ENCODE measurements around the gene MAD1L1. TPM values are rescaled to one million over a fixed set of nuclear protein-coding genes. Genes with fewer than 3 reads are reported as not detected.

Gene MAD1L1
- total RNA-seq, 4 donors from 2014 or later: 18.4 to 39.1 (median 25.7) TPM

DNA sequence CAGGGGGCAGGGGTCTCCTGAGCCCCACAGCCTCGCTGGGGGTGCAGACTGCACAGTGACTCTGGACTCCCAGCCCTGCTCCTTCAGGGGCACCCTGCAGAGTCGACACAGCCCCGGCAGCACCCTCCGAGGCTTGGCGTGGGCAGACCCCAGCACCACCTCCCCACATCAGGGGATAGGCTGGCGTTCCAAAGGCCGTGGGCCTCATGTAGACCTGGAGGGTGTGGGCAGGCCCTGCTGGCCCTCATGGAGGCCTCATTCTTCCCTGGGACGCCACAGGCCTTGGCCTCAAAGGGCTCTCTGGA is 296.8 kb downstream of the MAD1L1 start:
- ATAC-seq (ENCODE audit: low FRiP score) (no peak), DNase-seq (ENCODE audit: low spot score) (no peak)
- TF ChIP-seq, protein P1, sequence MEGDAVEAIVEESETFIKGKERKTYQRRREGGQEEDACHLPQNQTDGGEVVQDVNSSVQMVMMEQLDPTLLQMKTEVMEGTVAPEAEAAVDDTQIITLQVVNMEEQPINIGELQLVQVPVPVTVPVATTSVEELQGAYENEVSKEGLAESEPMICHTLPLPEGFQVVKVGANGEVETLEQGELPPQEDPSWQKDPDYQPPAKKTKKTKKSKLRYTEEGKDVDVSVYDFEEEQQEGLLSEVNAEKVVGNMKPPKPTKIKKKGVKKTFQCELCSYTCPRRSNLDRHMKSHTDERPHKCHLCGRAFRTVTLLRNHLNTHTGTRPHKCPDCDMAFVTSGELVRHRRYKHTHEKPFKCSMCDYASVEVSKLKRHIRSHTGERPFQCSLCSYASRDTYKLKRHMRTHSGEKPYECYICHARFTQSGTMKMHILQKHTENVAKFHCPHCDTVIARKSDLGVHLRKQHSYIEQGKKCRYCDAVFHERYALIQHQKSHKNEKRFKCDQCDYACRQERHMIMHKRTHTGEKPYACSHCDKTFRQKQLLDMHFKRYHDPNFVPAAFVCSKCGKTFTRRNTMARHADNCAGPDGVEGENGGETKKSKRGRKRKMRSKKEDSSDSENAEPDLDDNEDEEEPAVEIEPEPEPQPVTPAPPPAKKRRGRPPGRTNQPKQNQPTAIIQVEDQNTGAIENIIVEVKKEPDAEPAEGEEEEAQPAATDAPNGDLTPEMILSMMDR (IDR thresholded peaks at IDR 0.05): no peak

DNA sequence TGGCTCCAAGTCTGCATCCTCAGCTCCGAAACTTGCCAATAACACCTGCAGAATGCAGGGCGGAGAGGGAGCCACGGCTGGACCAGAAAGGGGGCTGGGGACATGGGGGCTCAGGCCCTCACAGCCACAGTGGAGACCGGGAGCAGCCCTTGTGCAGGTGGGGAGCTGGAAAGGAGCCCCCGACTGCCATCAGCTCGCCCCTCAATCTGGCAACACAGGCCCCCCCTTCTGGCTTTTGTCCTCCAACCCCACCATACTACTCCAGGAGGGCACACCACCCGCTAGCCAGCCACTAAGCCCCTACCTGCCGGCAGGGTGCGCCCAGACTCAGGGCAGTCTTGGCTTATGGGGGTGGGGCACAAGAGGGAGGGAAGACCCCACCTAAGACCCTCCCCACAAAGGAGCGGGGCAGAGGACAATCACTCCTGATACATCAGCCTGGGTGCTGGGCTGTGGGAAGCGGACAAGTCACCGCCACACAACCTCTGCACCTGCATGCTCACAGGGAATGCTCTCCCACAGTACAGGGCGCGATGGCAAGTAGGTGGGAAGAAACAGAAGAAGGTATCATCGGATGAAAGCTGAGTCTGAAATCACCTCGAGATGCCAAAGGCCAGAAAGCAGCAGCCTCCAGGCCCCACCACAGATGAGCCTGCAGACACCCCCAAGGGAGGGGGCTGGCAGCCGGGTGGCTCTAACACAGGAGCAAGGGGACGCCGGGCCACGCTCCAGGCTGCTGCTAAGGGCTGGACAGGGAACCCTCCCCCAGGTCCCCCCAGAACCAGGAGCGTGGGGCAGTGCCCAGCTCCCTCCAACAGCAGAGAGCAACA is 297.4 kb downstream of the MAD1L1 start:
- ATAC-seq (ENCODE audit: low FRiP score) (no peak), DNase-seq (ENCODE audit: low spot score) (no peak)
- TF ChIP-seq, protein P1 (IDR thresholded peaks at IDR 0.05): no peak

DNA sequence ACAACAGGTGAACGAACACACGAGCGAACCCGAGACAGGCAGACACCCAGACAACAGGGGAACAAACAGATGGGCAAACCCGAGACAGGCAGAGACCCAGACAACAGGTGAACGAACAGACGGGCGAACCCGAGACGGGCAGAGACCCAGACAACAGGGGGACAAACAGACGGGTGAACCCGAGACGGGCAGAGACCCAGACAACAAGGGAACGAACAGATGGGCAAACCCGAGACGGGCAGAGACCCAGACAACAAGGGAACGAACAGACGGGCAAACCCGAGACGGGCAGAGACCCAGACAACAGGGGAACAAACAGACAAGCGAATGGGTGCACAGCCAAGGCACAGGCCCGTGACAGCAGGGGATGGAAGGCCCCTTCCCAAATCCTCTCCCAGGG is 298.0 kb downstream of the MAD1L1 start:
- no peak for ATAC-seq (ENCODE audit: low FRiP score)
- TF ChIP-seq, protein P1 (IDR thresholded peaks at IDR 0.05): no peak

DNA sequence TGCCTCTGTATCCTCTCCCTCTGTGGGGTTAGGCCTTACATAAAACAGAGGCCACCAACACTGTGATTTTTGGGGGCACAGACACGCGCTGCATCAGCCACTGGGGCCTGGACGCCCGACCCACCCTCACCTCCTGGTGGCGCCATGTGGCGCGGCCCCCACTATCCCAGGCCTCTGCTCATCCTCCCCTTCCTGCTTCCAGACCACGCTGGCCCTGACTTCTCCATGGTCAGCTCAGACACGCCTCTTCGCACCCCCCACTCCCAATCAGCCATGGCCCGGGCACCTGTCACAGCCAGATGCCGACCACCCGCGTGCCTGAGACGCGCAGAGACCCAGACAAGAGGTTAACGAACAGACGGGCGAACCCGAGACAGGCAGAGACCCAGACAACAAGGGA is 298.7 kb downstream of the MAD1L1 start:
- DNase-seq (ENCODE audit: low spot score) (no peak), ATAC-seq (ENCODE audit: low FRiP score) (no peak)
- TF ChIP-seq, protein P1 (IDR thresholded peaks at IDR 0.05): no peak

More for the DNA sequence above, 298.0 kb downstream of the MAD1L1 start:
- DNase-seq (ENCODE audit: low spot score): no peak

DNA sequence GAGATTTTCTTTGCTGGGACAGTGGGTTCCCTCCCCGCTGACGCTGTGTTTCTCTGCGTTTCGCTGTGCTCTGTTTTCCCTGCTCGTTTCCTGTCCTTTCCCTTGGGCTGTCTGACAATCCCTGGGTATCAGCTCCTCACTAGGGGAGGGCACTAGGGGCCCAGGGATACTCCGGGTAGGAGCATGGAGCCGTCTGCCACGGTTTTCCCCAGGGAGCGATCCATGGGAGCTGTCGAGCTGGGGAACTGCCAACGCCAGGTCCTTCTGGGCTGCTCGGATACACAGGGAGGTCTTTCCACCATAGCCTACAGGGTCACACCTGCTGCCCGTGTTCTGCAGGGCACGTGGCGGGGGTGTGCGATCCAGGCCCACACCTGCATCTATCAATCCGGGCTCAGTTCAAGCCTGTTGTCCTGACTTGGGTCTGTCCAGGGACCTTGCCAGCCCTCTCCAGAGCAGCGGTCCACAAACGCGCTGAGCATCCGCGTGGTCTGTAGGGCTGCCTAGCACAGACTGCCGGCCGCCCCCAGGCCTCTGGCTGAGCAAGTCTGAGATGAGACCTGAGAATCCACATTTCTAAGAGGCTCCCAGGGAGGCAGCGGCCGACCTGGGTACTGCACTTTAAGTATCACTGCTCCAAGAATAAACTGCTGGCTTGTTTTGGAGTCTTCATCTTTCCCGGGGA is 299.5 kb downstream of the MAD1L1 start:
- no peak for ATAC-seq (ENCODE audit: low FRiP score)
- TF ChIP-seq, protein P1 (IDR thresholded peaks at IDR 0.05): no peak
- DNase-seq (ENCODE audit: low spot score): no peak

DNA sequence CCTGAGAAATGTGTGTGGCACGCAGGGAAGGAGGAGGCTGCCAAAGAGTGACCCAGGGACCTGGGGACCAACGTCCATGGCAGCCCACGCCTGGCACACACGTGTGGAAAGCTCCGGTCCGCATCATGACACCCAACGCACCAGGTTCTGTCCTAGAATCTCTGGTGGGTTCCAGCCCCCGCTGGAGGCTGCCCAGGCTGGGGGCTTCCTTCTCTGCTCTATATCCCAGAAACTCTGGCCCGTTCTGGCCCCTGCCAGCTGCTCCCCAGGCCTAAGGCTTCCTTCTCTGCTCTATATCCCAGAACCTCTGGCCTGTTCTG is 300.8 kb downstream of the MAD1L1 start:
- TF ChIP-seq, protein P1 (IDR thresholded peaks at IDR 0.05): no peak
- no peak for ATAC-seq (ENCODE audit: low FRiP score)
- DNase-seq (ENCODE audit: low spot score): no peak
